HEK293 (cell line): ENCODE measurements around the gene ENHO.

Experiments
- CTCF ChIA-PET: fragments of 350-600 bp; formaldehyde crosslinking; extraction: SDS; loops from one replicate; lab custom pipeline; 2021; ENCODE audit warnings: antibody characterized with exemption; lab: Yijun Ruan, JAX
- POLR2A ChIA-PET: fragments of 300-600 bp; formaldehyde crosslinking; extraction: SDS; loops from one replicate; lab custom pipeline; 2020; ENCODE audit warnings: antibody characterized with exemption, inconsistent platforms; lab: Yijun Ruan, JAX
- H3K27ac ChIP-seq: fragments of 200-500 bp; sonication (Bioruptor generic); 2 replicates; pipeline ENCODE4 v1.5.1; 2014; ENCODE audit warnings: low read depth, low read length, control low read depth, inconsistent platforms; ENCODE audit errors: extremely low read depth
- H3K36me3 ChIP-seq, 2 experiments: fragments of 200-500 bp in 1 of 2; sonication (Bioruptor generic) in 1 of 2; 1 replicate in 1 of 2; 2 replicates in 1 of 2; pipeline ENCODE4 v1.5.1; 2014 to 2017; ENCODE audit warnings: inconsistent platforms in 2 of 2, low read length in 2 of 2; ENCODE audit not compliant: control insufficient read depth in 2 of 2, insufficient read depth in 1 of 2
- H3K4me1 ChIP-seq: fragments of 200-500 bp; sonication (Bioruptor generic); 2 replicates; pipeline ENCODE4 v1.5.1; 2014; ENCODE audit warnings: mild to moderate bottlenecking, low read length, inconsistent platforms; ENCODE audit not compliant: control insufficient read depth, insufficient read depth
- H3K4me3 ChIP-seq: 2 replicates; pipeline ENCODE4 v1.5.1; 2011; ENCODE audit warnings: low read depth, mild to moderate bottlenecking, control low read depth, low read length, moderate library complexity
- H3K9me3 ChIP-seq: fragments of 200-500 bp; sonication (Bioruptor generic); 2 replicates; pipeline ENCODE4 v1.5.1; 2014; ENCODE audit warnings: low read depth, low read length, inconsistent platforms; ENCODE audit not compliant: control insufficient read depth, insufficient read depth
- YY2 ChIP-seq: fragments of 450-650 bp; formaldehyde crosslinking; IDR thresholded peaks from 2 replicates; pipeline ENCODE4 v1.5.1; 2016; ENCODE audit warnings: missing biosample characterization, missing genetic modification characterization
- ZBTB17 ChIP-seq: fragments of 450-650 bp; formaldehyde crosslinking; IDR thresholded peaks from 2 replicates; pipeline ENCODE4 v1.5.1; 2016; ENCODE audit warnings: missing biosample characterization, missing genetic modification characterization
- ZFHX2 ChIP-seq: fragments of 450-650 bp; formaldehyde crosslinking; conservative IDR thresholded peaks from 2 replicates; pipeline ENCODE4 v1.5.1; 2016; ENCODE audit warnings: missing biosample characterization, missing genetic modification characterization
- ZNF311 ChIP-seq: fragments of 450-650 bp; formaldehyde crosslinking; IDR thresholded peaks from 2 replicates; pipeline ENCODE4 v1.5.1; 2017; ENCODE audit warnings: missing biosample characterization, missing genetic modification characterization, borderline replicate concordance
- ZNF423 ChIP-seq: fragments of 450-650 bp; formaldehyde crosslinking; IDR thresholded peaks from 2 replicates; pipeline ENCODE4 v1.5.1; 2016; ENCODE audit warnings: missing biosample characterization, missing genetic modification characterization
- ZNF626 ChIP-seq: fragments of 450-650 bp; sonication (Bioruptor Pico); formaldehyde crosslinking; IDR thresholded peaks from 2 replicates; pipeline ENCODE4 v1.5.1; 2018; ENCODE audit warnings: missing biosample characterization, missing genetic modification characterization, inconsistent platforms
- ZNF677 ChIP-seq: fragments of 450-650 bp; IDR thresholded peaks from 2 replicates; pipeline ENCODE4 v1.5.0; 2018; ENCODE audit warnings: missing biosample characterization, mild to moderate bottlenecking, missing genetic modification characterization, moderate library complexity
- ZNF777 ChIP-seq: fragments of 450-650 bp; formaldehyde crosslinking; IDR thresholded peaks from 2 replicates; pipeline ENCODE4 v1.5.1; 2017; ENCODE audit warnings: missing biosample characterization, missing genetic modification characterization, borderline replicate concordance
- ZNF792 ChIP-seq: fragments of 450-650 bp; formaldehyde crosslinking; IDR thresholded peaks from 2 replicates; pipeline ENCODE4 v1.5.1; 2016; ENCODE audit warnings: missing biosample characterization, missing genetic modification characterization
- TF ChIP-seq, protein P1 (sequence below): fragments of 450-650 bp; formaldehyde crosslinking; IDR thresholded peaks from 2 replicates; pipeline ENCODE4 v1.5.1; 2017; ENCODE audit warnings: missing biosample characterization, missing genetic modification characterization
- TF ChIP-seq, protein P2 (sequence below): fragments of 450-650 bp; formaldehyde crosslinking; IDR thresholded peaks from 2 replicates; pipeline ENCODE4 v1.5.1; 2017; ENCODE audit warnings: missing biosample characterization, missing genetic modification characterization
- TF ChIP-seq, protein P3 (sequence below): fragments of 450-650 bp; formaldehyde crosslinking; IDR thresholded peaks from 2 replicates; pipeline ENCODE4 v1.5.1; 2016; ENCODE audit warnings: missing biosample characterization, missing genetic modification characterization, borderline replicate concordance

The ENHO gene

DNA sequence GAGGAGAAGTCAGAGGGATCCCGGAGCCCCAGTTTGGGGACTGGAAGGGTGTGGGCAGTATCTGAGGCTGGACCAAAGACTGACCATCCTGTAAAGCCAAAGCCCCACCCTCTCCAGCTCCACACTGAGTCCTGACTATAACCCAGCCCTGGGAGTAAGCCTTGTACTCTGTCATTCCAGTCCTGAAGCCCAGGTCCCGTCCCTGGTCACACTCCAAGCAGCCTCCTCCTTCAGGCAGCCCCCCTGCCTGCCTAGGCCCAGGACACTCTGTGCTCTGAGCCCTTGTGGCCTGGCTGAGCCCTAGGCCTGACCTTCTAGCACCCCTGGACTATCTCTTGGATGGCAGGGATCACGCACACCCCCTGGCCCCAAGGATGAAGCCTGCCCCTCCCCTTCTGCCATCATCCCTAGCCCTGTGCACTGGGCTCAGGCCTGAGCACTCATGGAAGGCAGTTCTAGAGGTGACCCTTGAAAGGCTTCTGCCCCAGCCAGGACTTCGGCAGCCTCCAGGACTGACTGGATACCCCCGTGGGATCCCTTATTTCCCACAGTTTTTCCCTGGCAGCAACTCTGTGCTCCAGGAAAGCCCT lies 28.0 kb upstream of the ENHO start (continued):
- TF ChIP-seq ZNF777 (tag by site-specific recombination): no peak
- TF ChIP-seq, protein P1, sequence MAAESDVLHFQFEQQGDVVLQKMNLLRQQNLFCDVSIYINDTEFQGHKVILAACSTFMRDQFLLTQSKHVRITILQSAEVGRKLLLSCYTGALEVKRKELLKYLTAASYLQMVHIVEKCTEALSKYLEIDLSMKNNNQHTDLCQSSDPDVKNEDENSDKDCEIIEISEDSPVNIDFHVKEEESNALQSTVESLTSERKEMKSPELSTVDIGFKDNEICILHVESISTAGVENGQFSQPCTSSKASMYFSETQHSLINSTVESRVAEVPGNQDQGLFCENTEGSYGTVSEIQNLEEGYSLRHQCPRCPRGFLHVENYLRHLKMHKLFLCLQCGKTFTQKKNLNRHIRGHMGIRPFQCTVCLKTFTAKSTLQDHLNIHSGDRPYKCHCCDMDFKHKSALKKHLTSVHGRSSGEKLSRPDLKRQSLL: no peak
- TF ChIP-seq ZNF311 (tag by site-specific recombination): no peak

DNA sequence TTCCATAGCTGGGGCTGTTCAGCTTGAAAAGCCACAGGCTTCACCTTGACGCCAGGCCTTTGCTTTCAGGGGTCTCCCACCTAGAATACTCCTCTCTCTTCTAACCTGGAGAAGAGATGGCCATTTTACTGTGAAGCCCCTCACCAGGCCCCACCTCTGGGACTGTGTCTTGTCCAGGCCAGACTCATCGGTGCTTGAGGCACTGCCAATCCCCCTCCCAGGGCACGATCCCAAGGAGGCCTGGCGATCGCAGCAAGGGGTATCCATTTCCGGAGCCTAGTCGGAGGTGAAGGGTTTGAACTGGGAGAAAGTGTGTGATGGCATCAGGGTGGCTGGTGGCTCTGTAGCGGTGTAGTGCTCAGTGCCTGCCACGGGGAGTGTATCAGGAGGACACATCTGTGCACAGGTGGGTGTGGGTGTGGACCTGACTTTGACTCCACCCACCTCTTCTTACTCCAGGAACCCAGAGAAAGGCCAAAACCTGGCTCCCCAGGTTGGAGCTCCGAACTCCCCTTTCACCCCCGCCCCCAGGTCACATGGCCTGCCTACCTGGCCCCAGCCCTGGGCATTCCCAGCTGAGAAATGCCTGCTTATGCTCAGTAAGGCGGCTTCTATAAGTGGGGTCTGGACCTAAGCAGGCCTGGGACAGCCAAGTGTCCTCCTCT lies 27.4 kb upstream of the ENHO start:
- Histone ChIP-seq H3K36me3 (no peaks in the 10 kb centered on the region), H3K4me1 (peaks cover 3% of the 10 kb centered on the region; the same call in 1 of the 2 replicates), H3K27ac (no peak overlapping the region), H3K4me3 (no peak overlapping the region), H3K9me3 (no peaks in the 10 kb centered on the region)
- POLR2A ChIA-PET: interaction anchor here (0.7 kb wide), 1 partner anchor 1158 kb away, joined by 3 read pairs; no protein-coding TSS in a partner anchor
- TF ChIP-seq ZNF792 (tag by site-specific recombination): no peak
- peak; percentile 18; the same call in 1 of the 2 replicates for TF ChIP-seq ZFHX2
- CTCF ChIA-PET: interaction anchor here (0.5 to 7.3 kb wide), 8 partner anchors 30 to 1948 kb away, joined by 3 to 101 read pairs (median 6); no protein-coding TSS in a partner anchor

DNA sequence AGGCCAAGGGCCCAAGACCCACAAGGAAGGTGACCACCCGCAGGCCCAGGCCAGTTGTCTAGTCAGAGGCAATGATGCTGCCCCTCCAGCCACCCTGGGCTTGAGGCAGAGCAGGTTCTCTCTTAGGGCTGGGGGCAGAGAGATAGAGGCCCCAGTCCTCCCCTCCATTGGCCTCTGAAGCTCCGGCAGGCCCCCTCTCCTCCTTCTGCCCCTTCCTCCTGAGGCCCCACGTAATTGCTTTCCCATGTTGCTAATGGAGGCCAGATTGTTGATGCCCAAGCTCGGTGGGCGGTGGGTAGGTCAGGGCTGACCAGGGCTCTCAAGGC lies 26.6 kb upstream of the ENHO start:
- H3K4me1 ChIP-seq: no peaks in the 10 kb centered on the region; the same call in 1 of the 2 replicates
- no peak overlapping the region for H3K4me3 ChIP-seq
- POLR2A ChIA-PET: no interaction called here
- CTCF ChIA-PET: interaction anchor here (0.7 to 7.3 kb wide), 7 partner anchors 35 to 161 kb away, joined by 4 to 101 read pairs (median 13); no protein-coding TSS in a partner anchor
- no peaks in the 10 kb centered on the region for H3K36me3 ChIP-seq
- H3K27ac ChIP-seq: no peak overlapping the region
- no peak for TF ChIP-seq YY2 (tag by site-specific recombination)
- TF ChIP-seq ZNF626 (tag by site-specific recombination): no peak
- no peak for TF ChIP-seq ZNF423 (tag by site-specific recombination)
- TF ChIP-seq, protein P2, sequence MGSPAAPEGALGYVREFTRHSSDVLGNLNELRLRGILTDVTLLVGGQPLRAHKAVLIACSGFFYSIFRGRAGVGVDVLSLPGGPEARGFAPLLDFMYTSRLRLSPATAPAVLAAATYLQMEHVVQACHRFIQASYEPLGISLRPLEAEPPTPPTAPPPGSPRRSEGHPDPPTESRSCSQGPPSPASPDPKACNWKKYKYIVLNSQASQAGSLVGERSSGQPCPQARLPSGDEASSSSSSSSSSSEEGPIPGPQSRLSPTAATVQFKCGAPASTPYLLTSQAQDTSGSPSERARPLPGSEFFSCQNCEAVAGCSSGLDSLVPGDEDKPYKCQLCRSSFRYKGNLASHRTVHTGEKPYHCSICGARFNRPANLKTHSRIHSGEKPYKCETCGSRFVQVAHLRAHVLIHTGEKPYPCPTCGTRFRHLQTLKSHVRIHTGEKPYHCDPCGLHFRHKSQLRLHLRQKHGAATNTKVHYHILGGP (tag by site-specific recombination): no peak
- TF ChIP-seq ZBTB17 (tag by site-specific recombination): no peak
- TF ChIP-seq, protein P3, sequence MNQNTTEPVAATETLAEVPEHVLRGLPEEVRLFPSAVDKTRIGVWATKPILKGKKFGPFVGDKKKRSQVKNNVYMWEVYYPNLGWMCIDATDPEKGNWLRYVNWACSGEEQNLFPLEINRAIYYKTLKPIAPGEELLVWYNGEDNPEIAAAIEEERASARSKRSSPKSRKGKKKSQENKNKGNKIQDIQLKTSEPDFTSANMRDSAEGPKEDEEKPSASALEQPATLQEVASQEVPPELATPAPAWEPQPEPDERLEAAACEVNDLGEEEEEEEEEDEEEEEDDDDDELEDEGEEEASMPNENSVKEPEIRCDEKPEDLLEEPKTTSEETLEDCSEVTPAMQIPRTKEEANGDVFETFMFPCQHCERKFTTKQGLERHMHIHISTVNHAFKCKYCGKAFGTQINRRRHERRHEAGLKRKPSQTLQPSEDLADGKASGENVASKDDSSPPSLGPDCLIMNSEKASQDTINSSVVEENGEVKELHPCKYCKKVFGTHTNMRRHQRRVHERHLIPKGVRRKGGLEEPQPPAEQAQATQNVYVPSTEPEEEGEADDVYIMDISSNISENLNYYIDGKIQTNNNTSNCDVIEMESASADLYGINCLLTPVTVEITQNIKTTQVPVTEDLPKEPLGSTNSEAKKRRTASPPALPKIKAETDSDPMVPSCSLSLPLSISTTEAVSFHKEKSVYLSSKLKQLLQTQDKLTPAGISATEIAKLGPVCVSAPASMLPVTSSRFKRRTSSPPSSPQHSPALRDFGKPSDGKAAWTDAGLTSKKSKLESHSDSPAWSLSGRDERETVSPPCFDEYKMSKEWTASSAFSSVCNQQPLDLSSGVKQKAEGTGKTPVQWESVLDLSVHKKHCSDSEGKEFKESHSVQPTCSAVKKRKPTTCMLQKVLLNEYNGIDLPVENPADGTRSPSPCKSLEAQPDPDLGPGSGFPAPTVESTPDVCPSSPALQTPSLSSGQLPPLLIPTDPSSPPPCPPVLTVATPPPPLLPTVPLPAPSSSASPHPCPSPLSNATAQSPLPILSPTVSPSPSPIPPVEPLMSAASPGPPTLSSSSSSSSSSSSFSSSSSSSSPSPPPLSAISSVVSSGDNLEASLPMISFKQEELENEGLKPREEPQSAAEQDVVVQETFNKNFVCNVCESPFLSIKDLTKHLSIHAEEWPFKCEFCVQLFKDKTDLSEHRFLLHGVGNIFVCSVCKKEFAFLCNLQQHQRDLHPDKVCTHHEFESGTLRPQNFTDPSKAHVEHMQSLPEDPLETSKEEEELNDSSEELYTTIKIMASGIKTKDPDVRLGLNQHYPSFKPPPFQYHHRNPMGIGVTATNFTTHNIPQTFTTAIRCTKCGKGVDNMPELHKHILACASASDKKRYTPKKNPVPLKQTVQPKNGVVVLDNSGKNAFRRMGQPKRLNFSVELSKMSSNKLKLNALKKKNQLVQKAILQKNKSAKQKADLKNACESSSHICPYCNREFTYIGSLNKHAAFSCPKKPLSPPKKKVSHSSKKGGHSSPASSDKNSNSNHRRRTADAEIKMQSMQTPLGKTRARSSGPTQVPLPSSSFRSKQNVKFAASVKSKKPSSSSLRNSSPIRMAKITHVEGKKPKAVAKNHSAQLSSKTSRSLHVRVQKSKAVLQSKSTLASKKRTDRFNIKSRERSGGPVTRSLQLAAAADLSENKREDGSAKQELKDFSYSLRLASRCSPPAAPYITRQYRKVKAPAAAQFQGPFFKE (tag by site-specific recombination): no peak
- TF ChIP-seq ZNF677: no peak
- no peaks in the 10 kb centered on the region for H3K9me3 ChIP-seq
